Body of pancreas (tissue), 4 donors: ENCODE results near the gene GPS1. TPM values are rescaled to one million over a fixed set of nuclear protein-coding genes. Genes with fewer than 3 reads are reported as not detected.

Experiments used
- ATAC-seq: fragments of 150-250 bp; one replicate; pipeline ENCODE4 v1.9.1; 2016
- DNase-seq, 4 donors: peaks; one replicate each; pipeline ENCODE4 v3.0.0-alpha.2; 2019
- H3K27ac ChIP-seq, 4 donors: fragments of 200-600 bp; sonication (generic); 1 replicate in 3 of 4; 2 replicates in 1 of 4; pipeline versions ENCODE4 v1.5.1 to v1.6.1; 2016 to 2019; ENCODE audit warnings: mild to moderate bottlenecking in 1 of 4, mixed read lengths in 1 of 4, moderate library complexity in 1 of 4
- H3K27me3 ChIP-seq, 2 donors: fragments of 200-600 bp; sonication (generic); one replicate each; pipeline ENCODE4 v1.6.0; 2016; ENCODE audit warnings: mild to moderate bottlenecking in 1 of 2
- H3K36me3 ChIP-seq, 2 donors: fragments of 200-600 bp; sonication (generic); replicated peaks in 1 of 2; 2 replicates each; pipeline ENCODE4 v1.5.1; 2016; ENCODE audit warnings: low read depth in 2 of 2; ENCODE audit not compliant: insufficient read depth in 1 of 2
- H3K4me1 ChIP-seq: fragments of 200-600 bp; sonication (generic); one replicate; pipeline ENCODE4 v1.6.0; 2016
- H3K4me3 ChIP-seq, 2 donors: fragments of 200-600 bp; sonication (generic); 1 replicate in 1 of 2; 2 replicates in 1 of 2; pipeline ENCODE4 v1.5.1; 2016 to 2019
- H3K9me3 ChIP-seq, 3 donors: fragments of 200-600 bp; sonication (generic); 1 replicate in 2 of 3; 2 replicates in 1 of 3; pipeline ENCODE4 v1.5.1; 2016
- CTCF ChIP-seq, 7 experiments: fragments of 450-650 bp in 4 of 7; fragments of 200-600 bp in 3 of 7; sonication (generic) in 3 of 7; IDR thresholded peaks; one replicate each; pipeline ENCODE4 v1.5.1; 2016 to 2019; ENCODE audit warnings: antibody characterized with exemption in 7 of 7
- POLR2A ChIP-seq, 3 donors: fragments of 450-650 bp; IDR thresholded peaks; one replicate each; pipeline ENCODE4 v1.6.1; 2016; ENCODE audit warnings: antibody characterized with exemption in 3 of 3, mild to moderate bottlenecking in 2 of 3
- WGBS, 2 donors: methylation state at CpG; one replicate each; pipeline ENCODE4 v1.1.5; 2017; 5-methylcytosine and 5-hydroxymethylcytosine counted together
- intact Hi-C: fragments of 100-400 bp; cut with DNase I; formaldehyde crosslinking; loops from one replicate; pipeline ENCODE4 v1.15.1; 2023
- total RNA-seq, 2 donors: library from RNA; depleted of rRNA; stranded (reverse); fragments of >200 nt; gene quantifications; one replicate each; pipeline ENCODE4 v1.1.0, GENCODE V29; 2016

The GPS1 gene
- total RNA-seq, 2 donors from 2014 or later = 63.0 to 86.4 TPM

- no peak for DNase-seq
These were observed 28.5 kb downstream of the GPS1 start for GRCh38 chr17:82080048-82080788.

DNA sequence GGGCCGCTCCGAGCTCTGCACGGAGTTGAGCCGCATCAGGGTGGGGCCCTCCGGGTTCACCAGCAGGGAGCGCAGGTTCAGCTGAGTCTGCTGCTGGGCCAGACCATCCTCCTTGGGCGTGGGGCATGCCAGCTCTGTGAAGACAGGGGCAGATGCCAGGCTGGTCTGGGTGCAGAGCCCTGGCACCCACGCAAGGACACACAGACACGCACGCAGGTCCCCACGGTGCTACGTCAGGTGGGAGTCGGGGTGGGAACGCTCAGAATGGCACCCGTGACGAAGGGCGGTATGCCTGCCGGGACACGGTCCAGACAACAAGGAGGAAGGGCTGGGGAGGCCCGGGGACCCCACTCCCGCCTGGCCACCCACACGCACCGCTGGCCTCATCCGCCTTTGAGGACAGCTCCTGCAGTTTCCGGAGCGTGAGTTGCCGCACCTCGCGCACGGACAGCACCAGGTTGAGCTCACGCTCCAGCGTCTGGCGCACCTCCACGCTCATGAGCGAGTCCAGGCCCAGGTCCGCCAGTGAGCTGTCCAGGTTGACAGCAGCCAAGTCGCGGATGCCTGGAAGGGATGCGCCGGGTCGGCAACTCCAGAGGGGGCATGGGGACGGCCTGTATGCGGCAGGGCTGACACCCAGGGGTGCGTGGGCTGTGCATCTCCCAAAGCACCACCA lies 29.2 kb downstream of the GPS1 start:
- Histone ChIP-seq H3K4me3 (no peak overlapping the region), H3K4me1 (no peaks in the 10 kb centered on the region), H3K36me3 (peaks cover 12 to 30% of the 10 kb centered on the region in 2 donors), H3K27ac (no peak overlapping the region), H3K27me3 (no peaks in the 10 kb centered on the region), H3K9me3 (no peaks in the 10 kb centered on the region)
- intact Hi-C loops = no loop called here
- ATAC-seq (no peak), DNase-seq (no peak)
- TF ChIP-seq POLR2A (IDR thresholded peaks at IDR 0.05) (no peak), CTCF (IDR thresholded peaks at IDR 0.05) (no peak)
- WGBS, 2 donors = 95 to 96% methylated on average over 18 to 25 of the region's 44 CpGs

More at GRCh38 chr17:82080048-82080788, 28.5 kb downstream of the GPS1 start:
- ATAC-seq = no peak
- Histone ChIP-seq H3K36me3 (peaks cover 12 to 27% of the 10 kb centered on the region in 2 donors), H3K9me3 (no peaks in the 10 kb centered on the region), H3K27me3 (no peaks in the 10 kb centered on the region), H3K4me1 (no peaks in the 10 kb centered on the region), H3K27ac (no peak overlapping the region), H3K4me3 (no peak overlapping the region)
- intact Hi-C loops = no loop called here
- TF ChIP-seq POLR2A (IDR thresholded peaks at IDR 0.05) = no peak
- no peak for TF ChIP-seq CTCF (IDR thresholded peaks at IDR 0.05)
- WGBS, 2 donors = 92% methylated on average over 12 to 36 of the region's 36 CpGs

GRCh38 chr17:82081546-82081945 lies 29.8 kb downstream of the GPS1 start:
- H3K9me3 ChIP-seq = no peaks in the 10 kb centered on the region
- no peaks in the 10 kb centered on the region for H3K27me3 ChIP-seq
- H3K4me3 ChIP-seq = no peak overlapping the region
- intact Hi-C loops = no loop called here
- TF ChIP-seq POLR2A (IDR thresholded peaks at IDR 0.05) (no peak), CTCF (IDR thresholded peaks at IDR 0.05) (no peak)
- 94% methylated on average over 11 of the region's 20 CpGs; no CpG with 5 or more reads in 1 of the 2 donors for WGBS, 2 donors
- H3K36me3 ChIP-seq = peaks cover 12 to 32% of the 10 kb centered on the region in 2 donors
- H3K4me1 ChIP-seq = no peaks in the 10 kb centered on the region
- no peak overlapping the region for H3K27ac ChIP-seq
- ATAC-seq = no peak
- DNase-seq = no peak

DNA sequence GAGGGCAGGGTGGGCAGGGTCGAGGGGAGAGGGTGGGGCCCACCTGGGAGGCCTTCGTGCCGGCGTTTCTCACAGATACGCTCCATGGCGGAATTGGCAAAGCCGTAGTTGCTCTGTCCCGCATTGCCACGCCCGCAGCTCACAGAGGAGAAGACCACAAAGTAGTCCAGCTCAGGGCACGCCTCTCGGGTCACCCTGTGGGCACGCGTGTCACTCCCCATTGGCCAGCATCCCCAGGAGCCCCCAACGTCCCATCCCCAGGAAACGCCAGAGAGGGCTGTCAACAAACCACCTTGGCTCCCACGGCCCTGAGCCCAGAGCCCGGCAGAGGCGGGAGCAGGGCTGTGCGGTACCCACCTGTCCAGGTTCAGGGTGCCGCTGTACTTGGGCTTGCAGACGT lies 30.3 kb downstream of the GPS1 start:
- TF ChIP-seq POLR2A (IDR thresholded peaks at IDR 0.05) = no peak
- no peak for TF ChIP-seq CTCF (IDR thresholded peaks at IDR 0.05)
- H3K36me3 ChIP-seq = peaks cover 12 to 36% of the 10 kb centered on the region in 2 donors

More for the DNA sequence above, 30.3 kb downstream of the GPS1 start:
- no peaks in the 10 kb centered on the region for H3K27me3 ChIP-seq
- no peak for DNase-seq
- H3K4me1 ChIP-seq = no peaks in the 10 kb centered on the region
- intact Hi-C loops = no loop called here
- ATAC-seq = no peak
- no peak overlapping the region for H3K4me3 ChIP-seq
- WGBS, 2 donors = 86% methylated on average over 21 of the region's 22 CpGs; no CpG with 5 or more reads in 1 of the 2 donors
- H3K9me3 ChIP-seq = no peaks in the 10 kb centered on the region
- no peak overlapping the region for H3K27ac ChIP-seq
